Neural progenitor cell (in vitro differentiated cells): ENCODE results near the gene RBBP9.

ENCODE experiments used
- CTCF ChIP-seq: fragments of 200-600 bp; sonication (generic); IDR thresholded peaks from 2 replicates; pipeline ENCODE4 v1.5.1; 2017; ENCODE audit warnings: antibody characterized with exemption, mild to moderate bottlenecking
- EZH2 ChIP-seq: fragments of 200-600 bp; sonication (generic); IDR thresholded peaks from 2 replicates; pipeline ENCODE4 v1.6.1; 2017; ENCODE audit warnings: antibody characterized with exemption, mild to moderate bottlenecking, moderate library complexity

GRCh38 chr20:18537651-18538050, 40.6 kb upstream of the RBBP9 start:
- TF ChIP-seq CTCF (no peak), EZH2 (no peak)
